HL-60/S4 treated with retinoic acid at 250 ng/mL for 4 days and 3 days (cell line): Measurements from ENCODE around the gene PRRT1.
"Not testable (repeated sequence)": the region's sequence is repeated elsewhere in the genome, so short reads cannot be mapped to it uniquely, and the experiment has no call there.

Experiments
- in situ Hi-C: fragments of 300-500 bp; cut with MboI; formaldehyde crosslinking; loops from 2 replicates; pipeline ENCODE4 v1.7.0; 2022; ENCODE audit warnings: low sequenced_read_pairs

PRRT1 gene

GRCh38 chr6:32152769-32153563 is 1.2 kb upstream of the PRRT1 start:
- in situ Hi-C loops: no loop called here

DNA sequence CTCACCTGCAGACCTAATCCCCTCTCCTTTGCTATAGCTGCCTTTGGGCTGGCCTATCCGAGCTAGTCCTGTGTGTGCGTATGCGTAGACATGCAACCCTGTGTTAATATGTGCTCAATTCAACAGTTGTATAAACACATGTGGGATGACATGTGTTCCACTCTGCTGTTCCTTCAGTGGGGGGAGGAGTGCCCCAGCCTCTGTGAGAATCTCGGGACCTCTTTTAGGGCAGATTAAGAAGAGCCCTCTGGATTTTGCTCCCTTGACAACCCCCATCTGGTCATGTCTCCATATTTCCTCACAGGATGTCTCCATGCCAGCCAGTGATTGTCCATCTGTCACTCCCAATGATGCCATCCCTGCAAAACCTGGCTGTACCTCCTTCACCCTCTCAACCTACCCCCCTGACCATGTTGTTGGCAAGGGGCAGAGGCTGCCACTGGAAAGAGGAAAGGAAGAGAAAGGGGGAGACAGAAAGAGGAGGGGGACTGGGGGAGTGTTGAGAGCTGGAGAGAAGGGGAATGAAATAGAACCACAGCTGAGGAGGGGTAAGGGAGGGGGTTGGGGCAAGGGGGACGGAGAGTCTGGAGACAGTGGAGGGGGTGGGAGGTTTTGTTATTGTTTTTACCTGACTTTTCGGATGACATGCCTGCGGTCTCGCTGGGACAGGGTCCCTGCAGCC is 417 bp downstream of the PRRT1 start:
- in situ Hi-C loops: no loop called here

- in situ Hi-C loops: no loop called here
Measured at GRCh38 chr6:32149932-32150870, 1.5 kb downstream of the PRRT1 start.

DNA sequence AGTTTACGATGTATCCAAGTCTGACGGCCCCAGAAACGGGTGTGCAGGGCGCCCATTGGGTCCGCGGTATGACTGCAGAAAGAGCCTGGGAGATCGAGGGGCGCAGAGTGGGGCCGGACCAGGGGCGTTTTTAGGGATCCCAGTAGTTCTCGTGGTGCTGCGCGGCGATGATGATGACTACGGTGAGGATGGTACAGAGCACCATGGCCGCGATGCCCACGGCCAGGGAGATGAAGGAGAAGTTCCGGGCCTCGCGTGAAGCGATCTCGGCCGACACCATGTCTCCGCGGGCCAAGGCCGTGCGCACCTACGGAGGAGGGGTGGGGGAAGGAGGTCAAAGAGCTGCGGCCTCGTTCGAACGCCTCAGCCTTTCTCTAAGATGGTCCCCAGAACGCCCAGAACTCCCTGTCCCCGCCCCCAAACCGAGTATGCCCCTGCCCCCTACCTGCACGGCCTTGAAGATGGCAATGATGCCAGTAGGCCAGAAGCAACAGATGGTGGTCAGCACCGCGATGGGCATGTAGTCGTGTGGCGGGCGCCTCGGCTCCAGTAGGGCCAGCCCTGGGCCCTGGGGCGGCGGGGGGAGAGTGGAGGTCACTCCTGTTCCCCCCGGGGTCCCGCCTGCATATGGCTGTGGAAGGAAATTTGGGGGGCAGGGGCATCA is 2.5 kb downstream of the PRRT1 start:
- in situ Hi-C loops: no loop called here

DNA sequence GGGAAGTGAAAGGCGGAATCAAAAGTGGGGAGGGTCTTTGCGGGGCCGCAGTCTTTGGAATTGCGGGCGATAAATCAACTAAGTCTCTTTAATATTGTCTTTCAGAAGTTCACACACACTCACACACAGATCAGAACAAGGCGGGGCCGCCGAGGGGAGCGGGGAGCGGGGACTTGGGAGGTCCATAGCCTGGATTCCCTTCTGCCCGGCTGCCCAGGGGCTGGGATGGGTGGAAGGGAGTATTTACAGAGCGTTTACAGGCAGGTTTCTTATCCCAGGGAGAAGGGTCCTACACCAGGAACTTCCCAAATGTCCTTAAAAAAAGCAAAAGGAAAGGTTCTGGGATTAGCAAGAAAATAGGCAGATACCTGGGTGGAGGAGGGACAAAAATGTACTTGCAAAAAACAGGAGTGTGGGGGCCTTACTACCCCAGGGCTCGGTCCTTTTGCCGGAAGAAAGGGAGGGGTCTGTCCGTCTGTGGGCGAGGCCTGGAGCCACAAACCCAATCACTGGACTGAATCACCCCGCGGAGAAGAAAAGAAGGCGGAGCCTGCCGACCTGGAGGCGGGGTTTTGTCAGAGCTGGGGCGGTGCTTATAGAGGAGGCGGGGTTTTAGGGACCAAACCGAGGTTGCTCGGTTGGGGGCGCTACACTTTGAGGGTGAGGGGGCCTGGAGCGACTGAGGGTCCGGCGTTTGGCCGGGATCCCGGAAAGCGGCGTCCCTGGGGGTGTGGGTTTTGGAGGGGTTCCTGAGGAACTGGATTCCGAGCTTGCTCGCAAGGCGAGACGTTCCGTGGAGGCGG is 3.2 kb downstream of the PRRT1 start:
- in situ Hi-C loops: no loop called here

DNA sequence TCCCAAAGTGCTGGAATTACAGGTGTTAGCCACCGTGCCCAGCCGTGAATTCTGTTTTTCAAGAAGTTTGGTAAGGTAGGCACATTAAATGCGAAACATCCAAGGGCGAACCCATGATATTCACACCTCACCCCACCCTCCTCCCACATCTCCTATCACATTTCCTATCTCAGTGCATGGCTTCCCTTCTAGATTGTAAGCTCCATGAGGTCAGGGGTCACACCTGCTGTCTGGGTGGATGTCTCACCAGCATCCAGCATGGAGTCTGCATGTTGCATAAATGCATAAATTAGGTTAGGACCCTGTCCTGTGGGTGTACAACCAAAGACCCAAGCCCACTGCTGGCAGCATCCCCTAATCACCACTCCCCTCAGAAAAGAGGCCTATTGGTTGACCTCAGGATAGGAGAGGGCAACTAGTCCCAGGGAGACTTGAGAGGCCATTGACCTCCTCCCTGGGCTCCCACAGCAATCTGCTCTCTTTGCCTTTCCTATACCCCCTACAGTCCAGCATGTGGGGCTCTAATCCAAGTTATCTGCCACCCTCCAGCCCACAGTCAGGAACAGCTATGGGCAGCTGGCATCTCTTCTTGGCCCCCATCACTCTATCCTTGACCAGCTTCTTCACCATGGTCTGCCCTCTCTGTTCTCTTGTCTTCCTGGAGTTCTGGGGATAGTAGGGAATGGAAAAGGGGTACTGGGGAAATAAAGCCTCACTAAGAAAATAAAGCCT is 4.2 kb downstream of the PRRT1 start:
- in situ Hi-C loops: no loop called here

- in situ Hi-C loops: no loop called here
Measured at GRCh38 chr6:32146687-32147086, 5.1 kb downstream of the PRRT1 start.

GRCh38 chr6:32146287-32146686 is 5.5 kb downstream of the PRRT1 start:
- in situ Hi-C loops: no loop called here

- in situ Hi-C loops: not testable (repeated sequence)
Measured at GRCh38 chr6:32144238-32144637, 7.5 kb downstream of the PRRT1 start.

DNA sequence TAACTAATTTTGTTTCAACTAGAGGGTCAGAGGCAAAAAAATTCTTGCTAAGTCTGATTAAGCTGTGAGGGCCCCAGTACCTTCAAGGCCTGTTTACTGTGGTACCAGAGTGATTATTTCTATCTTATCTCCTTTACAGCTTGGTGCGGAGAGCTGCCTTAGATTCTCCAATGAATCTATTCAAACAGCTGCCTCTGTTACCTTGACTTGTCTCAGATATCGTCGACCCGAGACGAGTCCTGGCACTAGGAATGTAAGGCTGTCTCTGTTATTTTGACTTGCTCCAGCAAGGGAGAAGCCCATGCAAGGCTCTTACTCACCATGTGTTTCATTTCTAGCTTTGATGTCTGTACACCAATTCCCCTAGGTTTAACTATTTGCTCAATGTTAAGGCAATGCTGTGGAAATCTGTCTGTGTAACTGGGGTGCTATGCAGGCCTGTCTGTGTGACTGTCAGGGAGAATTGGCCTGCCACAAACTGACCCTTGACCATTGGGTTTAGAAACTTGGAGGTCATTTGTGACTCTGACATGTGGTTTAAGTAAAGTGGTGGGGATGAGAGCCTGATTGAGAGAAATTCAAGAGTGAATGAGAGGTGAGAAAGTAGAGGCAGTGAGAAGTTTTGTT is 11.2 kb downstream of the PRRT1 start:
- in situ Hi-C loops: no loop called here

DNA sequence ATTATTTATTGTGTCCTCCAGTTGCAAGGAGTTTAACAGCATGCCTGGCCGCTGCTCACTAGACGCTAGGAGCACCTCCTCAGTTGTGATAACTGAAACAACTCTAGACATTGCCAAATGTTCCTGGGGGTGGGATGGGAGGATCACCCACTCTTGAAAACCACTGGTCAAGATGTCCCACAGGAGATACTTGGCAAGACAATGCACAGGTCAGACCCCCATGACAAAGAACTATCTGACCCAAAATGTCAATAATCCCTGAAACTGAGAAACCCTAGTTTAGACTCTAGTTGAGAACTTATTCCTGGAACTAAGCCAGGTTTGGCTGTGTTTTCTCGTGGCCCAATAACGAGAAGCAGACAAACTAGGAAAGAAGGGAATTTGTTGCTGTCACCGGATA is 12.1 kb downstream of the PRRT1 start:
- in situ Hi-C loops: no loop called here

DNA sequence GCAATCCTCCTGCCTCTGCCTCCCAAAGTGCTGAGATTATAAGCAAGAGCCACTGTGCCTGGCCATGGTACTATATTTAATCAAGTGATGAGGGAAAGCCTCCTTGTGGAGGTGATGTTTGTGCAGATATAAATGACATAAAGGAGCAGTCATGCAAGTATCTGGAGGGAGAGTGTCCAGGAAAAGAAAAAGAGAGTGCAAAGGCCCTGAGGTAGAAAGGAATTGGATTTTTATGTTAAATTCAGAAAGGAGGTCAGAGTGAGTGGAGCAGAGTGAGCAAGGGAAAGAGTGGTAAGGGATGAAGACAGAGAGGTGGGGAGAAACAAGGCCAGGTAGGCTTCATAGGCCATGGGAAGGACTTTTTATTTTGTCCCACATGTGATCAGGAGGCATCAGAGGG is 14.3 kb downstream of the PRRT1 start:
- in situ Hi-C loops: no loop called here

DNA sequence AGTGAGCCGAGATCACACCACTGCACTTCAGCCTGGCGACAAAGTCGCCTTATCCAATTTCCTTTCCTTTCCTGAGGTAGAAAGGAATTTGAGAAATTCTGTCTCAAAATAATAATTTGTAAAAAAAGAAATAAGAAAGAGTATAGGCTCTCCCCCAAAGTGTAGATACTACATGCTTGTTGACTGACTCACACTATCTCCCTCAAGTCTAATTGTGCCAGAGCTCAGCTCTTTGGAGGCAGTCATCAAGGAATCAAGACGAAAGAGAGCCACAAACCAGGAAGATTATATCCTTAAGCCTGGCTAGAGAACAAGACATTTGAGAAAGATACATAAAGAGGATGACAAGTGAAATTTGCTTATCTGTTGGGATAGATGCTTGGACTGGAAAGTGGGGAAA is 18.0 kb downstream of the PRRT1 start:
- in situ Hi-C loops: no loop called here

GRCh38 chr6:32132110-32132509 is 19.6 kb downstream of the PRRT1 start:
- in situ Hi-C loops: no loop called here

DNA sequence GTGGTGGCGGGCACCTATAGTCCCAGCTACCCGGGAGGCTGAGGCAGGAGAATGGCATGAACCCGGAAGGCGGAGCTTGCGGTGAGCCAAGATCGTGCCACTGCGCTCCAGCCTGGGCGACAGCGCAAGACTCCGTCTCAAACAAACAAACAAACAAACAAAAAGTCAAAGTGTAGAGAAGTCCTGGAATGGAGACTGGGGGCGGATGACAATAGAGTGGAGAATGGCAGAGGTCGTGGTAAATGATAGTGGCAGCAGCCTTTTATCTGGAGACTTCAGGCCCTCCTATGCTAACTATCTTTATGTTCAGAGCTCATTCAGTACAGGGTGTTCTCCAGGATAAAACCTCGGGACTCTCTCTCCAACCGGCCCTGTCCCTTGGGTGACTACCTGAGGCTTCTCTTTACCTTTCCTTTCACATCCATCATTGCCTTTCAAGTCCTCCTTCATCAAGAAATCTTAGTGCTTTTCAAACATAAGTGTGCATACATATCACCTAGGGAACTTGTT is 20.2 kb downstream of the PRRT1 start:
- in situ Hi-C loops: no loop called here

- in situ Hi-C loops: no loop called here
Measured at GRCh38 chr6:32129297-32130088, 22.2 kb downstream of the PRRT1 start.

GRCh38 chr6:32128751-32129296 is 22.9 kb downstream of the PRRT1 start:
- in situ Hi-C loops: no loop called here
